CD8-positive, alpha-beta memory T cell (primary cell): ENCODE data around the gene PPP1R16B. TPM values are rescaled to one million over a fixed set of nuclear protein-coding genes. Genes with fewer than 3 reads are reported as not detected.
A peak's percentile ranks its signal among the peaks of the same experiment; 100 is the strongest.

ENCODE experiments used
- CTCF ChIA-PET: fragments of 350-600 bp; sonication (Branson Sonifier 250); formaldehyde crosslinking; loops from one replicate; lab custom pipeline; 2021; ENCODE audit warnings: antibody characterized with exemption; lab: Charles Lee
- POLR2A ChIA-PET: fragments of 350-600 bp; sonication (Branson Sonifier 250); formaldehyde crosslinking; loops from one replicate; lab custom pipeline; 2021; ENCODE audit warnings: antibody characterized with exemption; lab: Charles Lee
- DNase-seq, 5 donors: peaks; one replicate each; pipeline versions ENCODE4 v3.0.0 to v3.0.0-alpha.2; 2020 to 2022; ENCODE audit warnings: mixed read lengths in 1 of 5
- H3K27ac ChIP-seq: one replicate; pipeline ENCODE4 v1.7.0; 2013; ENCODE audit warnings: low read depth, mild to moderate bottlenecking, low read length, moderate library complexity
- H3K27me3 ChIP-seq: 2 replicates; pipeline ENCODE4 v1.7.0; 2013; ENCODE audit warnings: low read length, mild to moderate bottlenecking; ENCODE audit not compliant: insufficient read depth, poor library complexity, severe bottlenecking
- H3K36me3 ChIP-seq: 2 replicates; pipeline ENCODE4 v1.7.0; 2013; ENCODE audit warnings: mild to moderate bottlenecking, low read length, moderate library complexity; ENCODE audit not compliant: insufficient read depth
- H3K4me1 ChIP-seq: 2 replicates; pipeline ENCODE4 v1.7.0; 2013; ENCODE audit warnings: mild to moderate bottlenecking, low read length, moderate library complexity; ENCODE audit not compliant: insufficient read depth
- H3K4me3 ChIP-seq: 2 replicates; pipeline ENCODE4 v1.7.0; 2013; ENCODE audit warnings: mild to moderate bottlenecking, low read length
- H3K9me3 ChIP-seq: 2 replicates; pipeline ENCODE4 v1.7.0; 2013; ENCODE audit warnings: mild to moderate bottlenecking, low read length
- H3K27ac Mint-ChIP-seq, 8 donors: one replicate each; pipeline ENCODE4 v1.8.0; 2020 to 2021; ENCODE audit warnings: mixed read lengths in 8 of 8, mild to moderate bottlenecking in 6 of 8, inconsistent platforms in 3 of 8, moderate library complexity in 3 of 8
- H3K27me3 Mint-ChIP-seq, 2 donors: one replicate each; pipeline ENCODE4 v1.8.0; 2020 to 2021; ENCODE audit warnings: mixed read lengths in 2 of 2, mild to moderate bottlenecking in 1 of 2, moderate library complexity in 1 of 2
- H3K36me3 Mint-ChIP-seq, 3 donors: one replicate each; pipeline ENCODE4 v1.8.0; 2020 to 2021; ENCODE audit warnings: mixed read lengths in 3 of 3, inconsistent platforms in 1 of 3, mild to moderate bottlenecking in 1 of 3
- H3K4me1 Mint-ChIP-seq, 3 donors: one replicate each; pipeline ENCODE4 v1.8.0; 2020 to 2021; ENCODE audit warnings: mixed read lengths in 3 of 3, inconsistent platforms in 1 of 3, mild to moderate bottlenecking in 1 of 3
- H3K4me3 Mint-ChIP-seq, 7 donors: one replicate each; pipeline ENCODE4 v1.8.0; 2020 to 2021; ENCODE audit warnings: mixed read lengths in 7 of 7, mild to moderate bottlenecking in 6 of 7, moderate library complexity in 4 of 7, inconsistent platforms in 2 of 7
- H3K9me3 Mint-ChIP-seq, 5 donors: one replicate each; pipeline ENCODE4 v1.8.0; 2020 to 2022; ENCODE audit warnings: mixed read lengths in 5 of 5, mild to moderate bottlenecking in 3 of 5, moderate library complexity in 2 of 5, inconsistent platforms in 1 of 5
- polyA plus RNA-seq: library from polyadenylated mRNA; unstranded; fragments of 300-500 nt; fragmentation: Illumina TruSeq; gene quantifications from one replicate; pipeline ENCODE4 v1.2.3, GENCODE V29; 2021
- total RNA-seq, 2 experiments: library from RNA; stranded (reverse); gene quantifications; one replicate each; pipeline ENCODE4 v1.2.3, GENCODE V29; 2021

Gene PPP1R16B
- total and polyA plus RNA-seq, 3 experiments from 2014 or later = 40.2 to 171 (median 167) TPM

- Histone ChIP-seq H3K4me1 (no peaks in the 10 kb centered on the region), H3K9me3 (no peaks in the 10 kb centered on the region), H3K36me3 (peaks cover 39% of the 10 kb centered on the region), H3K4me3 (no peak overlapping the region), H3K27ac (no peak overlapping the region), H3K27me3 (no peaks in the 10 kb centered on the region)
- DNase-seq = no peak
- no peak overlapping the region for H3K4me3 Mint-ChIP-seq
- H3K4me1 Mint-ChIP-seq = peaks cover 0 to 4% (median 0%) of the 10 kb centered on the region in 3 donors
- peaks cover 16 to 95% (median 33%) of the 10 kb centered on the region in 3 donors for H3K36me3 Mint-ChIP-seq
- POLR2A ChIA-PET = no interaction called here
- peak overlapping the region in 3 of 8 donors; percentile 14 to 79 (median 74) for H3K27ac Mint-ChIP-seq
- CTCF ChIA-PET = no interaction called here
- H3K27me3 Mint-ChIP-seq = no peaks in the 10 kb centered on the region
- no peaks in the 10 kb centered on the region for H3K9me3 Mint-ChIP-seq
These were observed 39.4 kb upstream of the PPP1R16B start for GRCh38 chr20:38766071-38766470.

GRCh38 chr20:38769376-38770295 is 35.9 kb upstream of the PPP1R16B start:
- Histone ChIP-seq H3K4me3 (no peak overlapping the region), H3K27me3 (no peaks in the 10 kb centered on the region), H3K9me3 (no peaks in the 10 kb centered on the region), H3K36me3 (peaks cover 38% of the 10 kb centered on the region), H3K4me1 (no peaks in the 10 kb centered on the region), H3K27ac (no peak overlapping the region)
- Mint-ChIP-seq H3K4me1 (no peaks in the 10 kb centered on the region), H3K9me3 (peaks cover 0 to 6% (median 4%) of the 10 kb centered on the region in 5 donors), H3K27me3 (no peaks in the 10 kb centered on the region), H3K36me3 (peaks cover 30 to 93% (median 41%) of the 10 kb centered on the region in 3 donors), H3K4me3 (no peak overlapping the region), H3K27ac (peak overlapping the region in 5 of 8 donors; percentile 3 to 58 (median 14))
- no peak for DNase-seq
- POLR2A ChIA-PET = no interaction called here
- CTCF ChIA-PET = interaction anchor here (1.2 to 1.3 kb wide), 3 partner anchors 9 to 19 kb away, joined by 3 to 6 read pairs (median 3); no protein-coding TSS in a partner anchor

DNA sequence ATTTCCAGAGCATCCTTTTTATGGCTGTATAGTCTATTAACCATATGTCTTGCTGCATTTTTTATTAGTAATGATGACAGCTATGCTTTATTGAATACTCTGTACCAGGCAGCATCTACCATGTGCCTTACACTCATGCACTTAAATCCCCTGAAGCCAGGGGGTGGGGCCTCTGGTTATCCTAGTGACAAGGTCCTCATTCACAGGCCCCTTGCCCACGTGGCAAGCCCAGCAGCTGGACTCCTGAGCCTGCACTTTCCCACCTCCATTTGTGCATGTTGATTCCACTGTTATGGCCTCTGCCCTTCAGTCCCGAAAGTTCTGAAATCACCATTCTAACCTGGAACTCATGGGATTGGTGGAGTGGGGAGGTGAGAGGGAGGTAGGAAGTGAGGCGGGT is 35.0 kb upstream of the PPP1R16B start:
- no peaks in the 10 kb centered on the region for H3K4me1 Mint-ChIP-seq
- Histone ChIP-seq H3K4me3 (no peak overlapping the region), H3K9me3 (no peaks in the 10 kb centered on the region), H3K4me1 (no peaks in the 10 kb centered on the region), H3K27ac (no peak overlapping the region), H3K36me3 (peaks cover 34% of the 10 kb centered on the region), H3K27me3 (no peaks in the 10 kb centered on the region)
- DNase-seq = no peak
- POLR2A ChIA-PET = no interaction called here
- peaks cover 31 to 93% (median 40%) of the 10 kb centered on the region in 3 donors for H3K36me3 Mint-ChIP-seq
- peaks cover 0 to 6% (median 4%) of the 10 kb centered on the region in 5 donors for H3K9me3 Mint-ChIP-seq
- peak overlapping the region in 1 of 8 donors; percentile 66 for H3K27ac Mint-ChIP-seq
- no peak overlapping the region for H3K4me3 Mint-ChIP-seq
- CTCF ChIA-PET = interaction anchor here (1.2 kb wide), 2 partner anchors 8 to 20 kb away, joined by 3 read pairs; no protein-coding TSS in a partner anchor
- H3K27me3 Mint-ChIP-seq = no peaks in the 10 kb centered on the region

DNA sequence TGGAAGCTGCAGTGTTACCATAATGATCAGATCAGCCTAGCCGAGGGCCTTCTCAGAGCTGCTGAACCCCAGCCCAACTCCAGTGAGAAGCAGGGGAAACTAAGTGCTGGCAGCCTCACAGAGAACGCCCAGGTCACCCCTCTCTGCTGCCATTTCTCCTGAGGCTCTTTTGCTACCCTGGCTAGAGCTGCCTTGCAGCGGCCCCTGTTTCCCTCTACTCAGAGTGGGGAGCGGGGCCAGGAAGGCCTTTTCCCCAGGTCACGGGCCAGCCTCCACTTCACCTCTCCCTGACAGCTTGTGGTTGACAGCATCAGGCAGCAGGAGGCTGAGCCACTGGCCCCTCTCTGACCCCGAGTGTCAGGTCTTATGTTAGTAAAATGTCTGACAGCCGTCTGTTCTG is 34.5 kb upstream of the PPP1R16B start:
- no peak overlapping the region for H3K27ac ChIP-seq
- no peak for DNase-seq
- no peaks in the 10 kb centered on the region for H3K9me3 ChIP-seq
- H3K27me3 Mint-ChIP-seq = no peaks in the 10 kb centered on the region
- H3K4me3 Mint-ChIP-seq = no peak overlapping the region
- peaks cover 31 to 89% (median 37%) of the 10 kb centered on the region in 3 donors for H3K36me3 Mint-ChIP-seq
- no peak overlapping the region for H3K4me3 ChIP-seq
- peaks cover 0 to 6% (median 4%) of the 10 kb centered on the region in 5 donors for H3K9me3 Mint-ChIP-seq
- H3K27me3 ChIP-seq = no peaks in the 10 kb centered on the region
- ChIA-PET POLR2A (no interaction called here), CTCF (interaction anchor here (1.2 kb wide), 1 partner anchor 20 kb away, joined by 3 read pairs; no protein-coding TSS in a partner anchor)
- peaks cover 0 to 4% (median 0%) of the 10 kb centered on the region in 3 donors for H3K4me1 Mint-ChIP-seq
- no peaks in the 10 kb centered on the region for H3K4me1 ChIP-seq
- H3K36me3 ChIP-seq = peaks cover 30% of the 10 kb centered on the region
- peak overlapping the region in 3 of 8 donors; percentile 23 to 75 (median 42) for H3K27ac Mint-ChIP-seq

DNA sequence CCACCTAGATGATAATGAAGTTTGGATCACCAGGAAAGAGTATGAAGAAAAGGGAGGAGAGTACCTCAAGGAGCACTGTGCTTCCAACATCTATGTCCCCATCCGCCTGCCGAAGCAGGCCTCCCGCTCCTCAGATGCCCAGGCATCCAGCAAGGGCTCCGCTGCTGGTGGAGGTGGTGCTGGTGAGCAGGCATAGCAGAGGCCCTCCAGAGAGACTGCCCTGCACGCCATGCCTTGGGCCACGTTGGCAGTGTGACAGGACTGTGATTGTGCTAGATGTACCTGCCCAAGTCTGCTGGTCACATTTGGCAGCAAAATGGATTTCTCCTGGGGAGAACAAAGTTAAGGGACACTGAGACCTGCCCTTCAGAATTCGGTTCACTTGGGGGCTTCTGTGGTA is 33.9 kb upstream of the PPP1R16B start:
- Mint-ChIP-seq H3K27me3 (no peaks in the 10 kb centered on the region), H3K4me3 (no peak overlapping the region), H3K9me3 (peaks cover 0 to 6% (median 4%) of the 10 kb centered on the region in 5 donors), H3K27ac (peak overlapping the region in 4 of 8 donors; percentile 17 to 75 (median 52)), H3K4me1 (peaks cover 0 to 9% (median 4%) of the 10 kb centered on the region in 3 donors), H3K36me3 (peaks cover 31 to 84% (median 36%) of the 10 kb centered on the region in 3 donors)
- H3K4me3 ChIP-seq = no peak overlapping the region
- peaks cover 24% of the 10 kb centered on the region for H3K36me3 ChIP-seq
- CTCF ChIA-PET = no interaction called here
- no peak for DNase-seq
- POLR2A ChIA-PET = no interaction called here
- no peaks in the 10 kb centered on the region for H3K9me3 ChIP-seq
- H3K27me3 ChIP-seq = no peaks in the 10 kb centered on the region
- no peaks in the 10 kb centered on the region for H3K4me1 ChIP-seq
- no peak overlapping the region for H3K27ac ChIP-seq

GRCh38 chr20:38774167-38774566 is 31.3 kb upstream of the PPP1R16B start:
- H3K4me3 ChIP-seq = no peak overlapping the region
- H3K4me1 ChIP-seq = no peaks in the 10 kb centered on the region
- CTCF ChIA-PET = no interaction called here
- H3K27me3 ChIP-seq = no peaks in the 10 kb centered on the region
- peaks cover 23 to 60% (median 27%) of the 10 kb centered on the region in 3 donors for H3K36me3 Mint-ChIP-seq
- H3K9me3 Mint-ChIP-seq = peaks cover 0 to 6% (median 4%) of the 10 kb centered on the region in 5 donors
- DNase-seq = no peak
- peak overlapping the region in 4 of 8 donors; percentile 1 to 28 (median 15) for H3K27ac Mint-ChIP-seq
- peaks cover 13% of the 10 kb centered on the region for H3K36me3 ChIP-seq
- no peak overlapping the region for H3K4me3 Mint-ChIP-seq
- no peaks in the 10 kb centered on the region for H3K9me3 ChIP-seq
- no peak overlapping the region for H3K27ac ChIP-seq
- POLR2A ChIA-PET = no interaction called here
- peaks cover 0 to 15% (median 4%) of the 10 kb centered on the region in 3 donors for H3K4me1 Mint-ChIP-seq
- no peaks in the 10 kb centered on the region for H3K27me3 Mint-ChIP-seq

DNA sequence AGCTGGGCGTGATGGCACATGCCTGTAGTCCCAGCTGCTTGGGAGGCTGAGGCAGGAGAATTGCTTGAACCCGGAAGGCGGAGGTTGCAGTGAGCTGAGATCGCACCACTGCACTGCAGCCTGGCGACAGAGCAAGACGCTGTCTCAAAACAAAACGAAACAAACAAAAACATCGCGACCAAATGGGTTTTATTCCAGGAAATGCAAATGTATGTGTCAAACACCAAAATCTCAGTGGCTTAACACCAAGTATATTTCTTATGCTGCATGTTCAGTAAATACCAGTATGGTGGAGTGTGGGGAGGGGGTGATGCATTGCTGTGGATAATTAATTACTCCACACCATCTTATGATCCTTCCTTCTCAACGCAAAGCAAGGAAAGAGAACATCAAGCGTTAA is 29.1 kb upstream of the PPP1R16B start:
- Histone ChIP-seq H3K27ac (no peak overlapping the region), H3K4me3 (no peak overlapping the region), H3K36me3 (peaks cover 8% of the 10 kb centered on the region), H3K27me3 (no peaks in the 10 kb centered on the region), H3K4me1 (no peaks in the 10 kb centered on the region), H3K9me3 (no peaks in the 10 kb centered on the region)
- peaks cover 0 to 6% (median 4%) of the 10 kb centered on the region in 5 donors for H3K9me3 Mint-ChIP-seq
- H3K36me3 Mint-ChIP-seq = peaks cover 20 to 41% (median 25%) of the 10 kb centered on the region in 3 donors
- no peak for DNase-seq
- peaks cover 0 to 15% (median 11%) of the 10 kb centered on the region in 3 donors for H3K4me1 Mint-ChIP-seq
- H3K27ac Mint-ChIP-seq = peak overlapping the region in 7 of 8 donors; percentile 56 to 92 (median 77)
- H3K4me3 Mint-ChIP-seq = peak overlapping the region in 6 of 7 donors; percentile 15 to 79 (median 41)
- no peaks in the 10 kb centered on the region for H3K27me3 Mint-ChIP-seq
- ChIA-PET CTCF (no interaction called here), POLR2A (no interaction called here)
